Activated CD4-positive, alpha-beta T cell treated with anti-CD3 and anti-CD28 coated beads for 1 hour (primary cell): ENCODE results near the gene CD164L2.

ENCODE experiments used
- DNase-seq: peaks from one replicate; pipeline ENCODE4 v3.0.0-alpha.2; 2020

The CD164L2 gene

GRCh38 chr1:27361044-27361402 lies 22.1 kb downstream of the CD164L2 start:
- no peak for DNase-seq

- peak; percentile 26 for DNase-seq
Observed at GRCh38 chr1:27360159-27361043, 22.7 kb downstream of the CD164L2 start.

- DNase-seq, result no peak
Observed at GRCh38 chr1:27359822-27360158, 23.3 kb downstream of the CD164L2 start.

GRCh38 chr1:27358928-27359313 lies 24.2 kb downstream of the CD164L2 start:
- DNase-seq, result no peak

- no peak for DNase-seq
Observed at GRCh38 chr1:27358038-27358927, 24.9 kb downstream of the CD164L2 start.

GRCh38 chr1:27357281-27358037 lies 25.7 kb downstream of the CD164L2 start:
- DNase-seq, result peak; percentile 79

- no peak for DNase-seq
Observed at GRCh38 chr1:27356619-27357280, 26.4 kb downstream of the CD164L2 start.

GRCh38 chr1:27356277-27356618 lies 26.9 kb downstream of the CD164L2 start:
- no peak for DNase-seq

GRCh38 chr1:27355683-27356082 lies 27.4 kb downstream of the CD164L2 start:
- no peak for DNase-seq

GRCh38 chr1:27353629-27354028 lies 29.5 kb downstream of the CD164L2 start:
- no peak for DNase-seq

- DNase-seq, result no peak
Observed at GRCh38 chr1:27353166-27353565, 30.0 kb downstream of the CD164L2 start.

GRCh38 chr1:27351541-27352107 lies 31.5 kb downstream of the CD164L2 start:
- DNase-seq, result no peak

- DNase-seq, result no peak
Observed at GRCh38 chr1:27350663-27351540, 32.2 kb downstream of the CD164L2 start.

GRCh38 chr1:27349784-27350662 lies 33.1 kb downstream of the CD164L2 start:
- DNase-seq, result no peak

GRCh38 chr1:27348861-27349783 lies 34.0 kb downstream of the CD164L2 start:
- DNase-seq, result no peak

- DNase-seq, result no peak
Observed at GRCh38 chr1:27346991-27347624, 36.0 kb downstream of the CD164L2 start.

GRCh38 chr1:27346357-27346756 lies 36.8 kb downstream of the CD164L2 start:
- DNase-seq, result no peak

- no peak for DNase-seq
Observed at GRCh38 chr1:27345272-27345671, 37.9 kb downstream of the CD164L2 start.

GRCh38 chr1:27343639-27344025 lies 39.5 kb downstream of the CD164L2 start:
- no peak for DNase-seq
